Aortic smooth muscle cell (primary cell): ENCODE measurements around the gene CCDC88B. TPM values are rescaled to one million over a fixed set of nuclear protein-coding genes. Genes with fewer than 3 reads are reported as not detected.

ENCODE experiments used
- total RNA-seq: library from RNA; depleted of rRNA; stranded (reverse); fragments of >200 nt; gene quantifications from 2 replicates; pipeline ENCODE4 v1.2.3, GENCODE V29; 2014

CCDC88B gene
- total RNA-seq, result 4.3 and 4.5 TPM in 2 replicates

DNA sequence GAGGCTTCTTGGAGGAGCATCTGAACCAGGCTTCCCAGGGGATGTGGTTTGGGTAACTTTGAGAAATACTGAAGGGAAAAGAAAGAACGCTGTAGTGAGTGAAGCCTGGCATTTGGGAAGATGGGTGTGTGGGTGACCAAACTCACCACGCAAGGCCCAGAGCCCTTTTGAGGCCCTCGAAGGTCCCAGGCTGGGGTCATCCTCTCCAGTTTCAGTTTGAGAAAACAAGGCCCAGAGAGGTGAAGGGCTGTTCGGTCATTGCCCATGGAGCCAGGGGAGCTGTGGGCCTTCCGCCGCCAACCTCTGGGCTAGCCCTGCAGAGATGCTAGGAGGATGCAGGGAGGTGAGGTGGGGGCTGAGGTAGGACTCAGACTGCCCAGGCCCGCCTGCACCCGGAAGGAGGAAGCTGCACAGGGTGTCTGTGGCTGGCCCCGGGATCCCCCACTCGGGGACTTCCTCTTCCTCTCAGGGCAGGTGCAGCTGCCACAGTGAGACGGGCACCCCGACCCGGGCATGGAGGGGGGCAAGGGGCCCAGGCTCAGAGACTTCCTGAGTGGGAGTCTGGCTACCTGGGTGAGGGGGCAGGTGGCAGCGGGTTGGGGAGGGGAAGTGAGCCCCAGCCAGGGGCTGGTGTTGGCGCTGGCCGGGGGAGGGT, at the start of gene CCDC88B:
TSS of gene CCDC88B (plus strand) at position 451 of the 655 bp plus-strand sequence. CDS start at position 514, 63 bp downstream.

GRCh38 chr11:64291262-64291751, 48.7 kb upstream of the CCDC88B start, which contains the start of gene KCNK4:
Gene KCNK4 (plus strand): TSS chr11:64291302. CDS start chr11:64293019, 1,717 bp downstream.

DNA sequence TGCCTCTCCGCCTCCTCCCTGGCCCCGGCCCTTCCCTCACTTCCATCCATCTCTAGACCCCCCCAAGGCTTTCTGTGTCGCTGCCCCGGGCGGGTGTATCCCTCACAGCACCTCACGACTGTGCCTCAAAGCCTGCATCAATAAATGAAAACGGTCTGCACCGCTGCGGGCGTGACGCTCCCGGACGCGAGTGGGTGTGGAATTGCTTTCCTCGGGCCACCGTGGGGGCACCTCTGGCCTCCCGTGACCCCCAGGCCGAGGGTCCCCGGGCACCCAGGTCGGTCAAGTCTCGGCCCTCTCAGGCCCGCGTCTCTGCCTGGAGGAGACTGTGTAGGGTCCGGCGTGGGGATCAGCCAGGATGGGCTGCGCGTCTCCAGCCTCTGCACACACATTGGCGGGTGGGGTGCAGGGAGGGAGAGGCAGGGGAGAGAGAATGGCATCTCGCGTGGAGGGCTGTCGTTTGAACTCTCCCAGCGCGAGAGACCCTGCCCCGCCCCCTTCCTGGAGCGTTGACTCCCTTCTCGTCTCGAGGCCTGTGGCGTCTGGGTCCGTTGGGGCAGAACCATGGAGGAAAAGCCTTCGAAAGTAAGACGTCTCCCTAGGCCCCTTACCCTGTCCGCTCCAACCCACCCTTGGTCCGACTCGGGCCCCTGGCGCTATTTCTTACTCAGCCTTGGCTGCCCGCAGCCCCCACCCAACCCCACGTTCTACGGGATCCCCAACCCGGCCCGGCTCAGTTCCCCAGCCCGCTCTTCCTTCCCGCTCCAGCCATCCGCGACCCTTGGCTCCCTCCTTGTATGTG, 40.0 kb upstream of the CCDC88B start, which contains the start of gene CATSPERZ:
TSS of gene CATSPERZ (plus strand) at position 512 of the 802 bp plus-strand sequence. CDS start at position 565, 53 bp downstream.

GRCh38 chr11:64305075-64305690, 34.8 kb upstream of the CCDC88B start, which contains the start of gene ESRRA:
Gene ESRRA (plus strand): TSS chr11:64305524. CDS start chr11:64307180, 1,656 bp downstream.

GRCh38 chr11:64317325-64317960, 22.6 kb upstream of the CCDC88B start, which contains the start of gene TRMT112:
Gene TRMT112 (minus strand): TSS chr11:64317559. CDS start chr11:64317526, 33 bp downstream.

GRCh38 chr11:64317961-64318765, 21.8 kb upstream of the CCDC88B start, which contains the start of gene PRDX5:
Gene PRDX5 (plus strand): TSS chr11:64318121. CDS start chr11:64318216, 95 bp downstream.

DNA sequence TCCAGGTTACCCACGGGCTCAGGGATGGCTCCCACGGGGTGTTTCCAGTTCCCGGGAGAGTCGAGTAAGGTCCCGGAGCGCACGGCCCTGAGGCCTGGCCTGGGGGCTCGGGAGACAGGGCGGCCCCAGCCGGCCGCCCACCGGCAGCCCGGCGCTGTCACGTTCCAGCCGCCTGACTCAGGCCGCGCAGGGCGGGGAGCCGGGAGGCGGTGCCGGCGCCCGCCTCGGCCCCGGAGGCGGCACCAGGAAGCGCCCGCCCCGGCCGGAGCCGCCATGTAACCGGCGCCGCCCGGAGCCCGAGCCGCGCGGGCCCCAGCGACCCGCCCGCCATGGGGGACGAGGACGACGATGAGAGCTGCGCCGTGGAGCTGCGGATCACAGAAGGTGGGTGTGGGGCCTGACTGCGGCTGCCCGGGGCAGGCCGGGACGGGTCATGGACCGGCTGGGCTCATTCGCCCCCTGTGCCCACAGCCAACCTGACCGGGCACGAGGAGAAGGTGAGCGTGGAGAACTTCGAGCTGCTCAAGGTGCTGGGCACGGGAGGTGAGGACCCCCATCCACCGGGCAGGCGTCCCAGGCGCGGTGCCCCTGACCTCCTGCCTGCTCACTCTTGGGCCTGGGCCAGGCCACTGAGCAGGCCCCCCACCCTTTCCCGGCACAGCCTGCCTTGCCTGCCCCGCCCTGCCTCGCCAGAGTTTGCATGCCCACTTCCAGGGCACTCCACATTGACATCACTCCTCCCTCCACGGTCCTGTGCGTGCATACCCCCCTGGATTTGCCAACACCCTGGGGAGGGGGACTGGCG, 19.1 kb downstream of the CCDC88B start, which contains the start of gene RPS6KA4:
TSS of gene RPS6KA4 (plus strand) at position 256 of the 805 bp plus-strand sequence. CDS start at position 330, 74 bp downstream.

Other genes starting within 250 kb of the CCDC88B start
- 15.5 and 19.3 TPM in 2 replicates for gene MACROD1, start 174.1 kb upstream of the CCDC88B start, total RNA-seq
- 98.2 and 140 TPM in 2 replicates for gene STIP1, start 154.0 kb upstream of the CCDC88B start, total RNA-seq
- 50.9 and 96.3 TPM in 2 replicates for gene FERMT3, start 133.5 kb upstream of the CCDC88B start, total RNA-seq
- gene TRPT1, start 114.0 kb upstream of the CCDC88B start, total RNA-seq, result 32.1 and 36.1 TPM in 2 replicates
- 51.7 and 61.8 TPM in 2 replicates for gene NUDT22, start 113.9 kb upstream of the CCDC88B start, total RNA-seq
- gene DNAJC4, start 109.7 kb upstream of the CCDC88B start, total RNA-seq, result 9.0 and 10.4 TPM in 2 replicates
- 24.6 and 39.0 TPM in 2 replicates for gene VEGFB, start 105.6 kb upstream of the CCDC88B start, total RNA-seq
- gene FKBP2, start 99.1 kb upstream of the CCDC88B start, total RNA-seq, result 92.3 and 132 TPM in 2 replicates
- gene PPP1R14B, start 93.3 kb upstream of the CCDC88B start, total RNA-seq, result 336 and 439 TPM in 2 replicates
- gene PLCB3, start 88.7 kb upstream of the CCDC88B start, total RNA-seq, result 53.6 and 68.6 TPM in 2 replicates
- 65.1 and 72.4 TPM in 2 replicates for gene BAD, start 55.5 kb upstream of the CCDC88B start, total RNA-seq
- gene GPR137, start 54.4 kb upstream of the CCDC88B start, total RNA-seq, result 6.3 and 7.6 TPM in 2 replicates
- gene KCNK4, start 48.9 kb upstream of the CCDC88B start, total RNA-seq, result not detected in 2 replicates
- 0.50 and 0.66 TPM in 2 replicates for gene CATSPERZ, start 39.8 kb upstream of the CCDC88B start, total RNA-seq
- 32.7 and 40.6 TPM in 2 replicates for gene ESRRA, start 34.7 kb upstream of the CCDC88B start, total RNA-seq
- 197 and 232 TPM in 2 replicates for gene TRMT112, start 22.6 kb upstream of the CCDC88B start, total RNA-seq
- 260 and 296 TPM in 2 replicates for gene PRDX5, start 22.1 kb upstream of the CCDC88B start, total RNA-seq
- gene RPS6KA4, start 19.0 kb downstream of the CCDC88B start, total RNA-seq, result 46.5 and 53.1 TPM in 2 replicates
- gene SLC22A11, start 215.7 kb downstream of the CCDC88B start, total RNA-seq, result not detected in 2 replicates